NCI-H2227 (cell line): ENCODE measurements around the gene OR51B6.
A peak's percentile ranks its signal among the peaks of the same experiment; 100 is the strongest.
"Not testable (repeated sequence)": the region's sequence is repeated elsewhere in the genome, so short reads cannot be mapped to it uniquely, and the experiment has no call there.

Source experiments
- DNase-seq: peaks from one replicate; lab custom pipeline; 2025; ENCODE audit not compliant: unreplicated experiment; lab: John Stamatoyannopoulos, UW

OR51B6 gene

DNA sequence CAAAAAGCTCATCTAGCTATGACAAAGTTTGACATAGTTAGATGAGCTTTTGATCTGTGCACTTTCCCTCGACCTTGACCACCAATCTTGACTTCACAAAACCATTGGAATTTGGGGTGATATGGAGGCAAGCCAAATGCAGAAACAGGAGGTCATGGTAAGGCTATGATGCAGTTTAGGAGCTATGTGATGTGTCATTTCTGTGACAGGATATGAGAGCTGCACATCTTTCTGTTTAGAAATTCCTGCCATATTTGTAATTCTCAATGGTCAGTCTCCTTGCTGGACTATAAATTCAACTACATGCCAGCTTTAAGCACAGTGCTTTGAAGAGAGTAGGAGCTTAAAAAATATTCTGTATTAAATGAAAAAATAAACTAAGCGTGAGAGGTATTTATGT is 12.9 kb downstream of the OR51B6 start:
- DNase-seq: no peak

GRCh38 chr11:5366365-5366764 is 15.1 kb downstream of the OR51B6 start:
- DNase-seq: not testable (repeated sequence)

GRCh38 chr11:5366856-5367255 is 15.5 kb downstream of the OR51B6 start:
- no peak for DNase-seq

DNA sequence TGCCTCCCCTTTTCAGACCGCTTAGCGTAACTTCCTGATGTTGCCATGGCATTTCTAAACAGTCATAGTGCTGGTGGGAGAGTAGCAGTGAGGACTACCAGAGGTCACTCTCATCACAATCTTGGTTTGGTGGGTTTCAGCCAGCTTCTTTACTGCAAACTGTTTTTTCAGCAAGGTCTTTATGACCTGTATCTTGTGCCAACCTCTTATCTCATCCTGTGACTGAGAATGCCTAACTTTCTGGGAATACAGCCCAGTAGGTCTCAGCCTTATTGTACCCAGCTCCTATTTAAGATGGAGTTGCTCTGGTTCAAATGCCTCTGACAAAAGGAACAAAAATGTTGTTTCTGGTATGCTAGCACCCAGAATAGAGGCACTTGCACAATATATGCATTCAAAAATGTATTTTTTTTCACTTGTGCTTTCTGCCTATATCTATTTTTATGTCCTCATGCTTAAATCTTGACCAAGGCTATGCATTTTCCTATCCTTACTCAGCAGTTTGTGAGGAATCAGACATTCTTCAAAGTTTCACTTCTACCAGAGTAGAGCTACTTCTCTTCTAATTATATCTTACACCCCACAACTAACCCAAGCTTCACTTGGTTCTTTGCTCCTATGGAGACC is 16.3 kb downstream of the OR51B6 start:
- DNase-seq: no peak

DNA sequence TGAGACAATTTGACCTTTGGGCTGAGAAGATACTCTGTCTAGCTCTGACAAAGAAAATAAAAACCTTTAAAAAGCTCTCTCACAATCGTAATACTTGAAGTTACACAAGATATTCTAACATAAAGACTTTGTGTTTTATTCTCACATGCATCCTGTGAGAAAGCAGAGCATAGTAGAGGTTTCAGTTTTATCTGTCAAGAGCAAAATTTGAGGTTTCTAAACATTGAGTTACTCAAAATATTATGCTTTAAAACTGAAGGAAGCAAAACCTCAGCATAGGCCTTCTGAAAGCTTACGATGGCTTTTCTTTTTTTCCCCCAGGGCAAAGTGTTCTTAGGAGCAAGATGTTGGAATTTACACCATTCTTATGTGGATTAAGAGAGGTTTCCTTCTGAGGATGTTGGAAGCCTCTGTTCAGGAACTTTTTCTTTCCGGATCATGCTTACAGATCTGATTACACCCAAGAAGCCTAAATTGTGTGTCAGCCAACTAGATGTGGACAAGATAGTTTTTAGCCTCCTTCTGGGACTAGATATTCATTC is 17.3 kb downstream of the OR51B6 start:
- DNase-seq: no peak

GRCh38 chr11:5369789-5370188 is 18.5 kb downstream of the OR51B6 start:
- DNase-seq: no peak

DNA sequence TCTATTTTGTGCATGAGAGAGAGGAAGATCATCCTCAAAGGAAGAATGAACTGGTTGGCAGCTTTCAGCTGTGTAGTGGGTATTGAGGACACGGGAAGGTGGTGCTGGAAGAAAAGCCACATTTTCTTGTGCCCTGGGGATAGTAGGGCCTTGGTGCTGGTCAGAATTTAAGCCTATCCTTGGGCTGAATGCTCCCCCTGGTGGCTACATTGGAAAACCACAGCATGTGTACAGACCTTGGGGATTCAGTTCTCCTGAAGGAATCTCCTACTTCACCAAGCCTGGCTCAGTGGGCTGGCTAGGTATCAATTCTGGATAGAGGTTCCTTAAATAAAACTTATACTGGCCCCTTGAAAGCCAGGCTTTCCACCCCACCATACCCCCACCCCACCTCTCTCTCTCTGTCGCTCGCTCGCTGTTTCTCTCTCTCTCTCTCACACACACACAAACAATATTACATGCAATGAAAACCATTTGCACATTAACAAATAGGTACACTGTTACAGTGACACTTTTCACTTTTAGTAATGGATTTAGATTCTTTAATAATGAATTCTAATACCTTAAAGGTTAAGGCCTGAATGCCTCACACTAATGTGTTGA is 29.5 kb downstream of the OR51B6 start:
- peak; percentile 37 for DNase-seq

- no peak for DNase-seq
Measured at GRCh38 chr11:5383576-5383975, 32.3 kb downstream of the OR51B6 start, which contains the start of gene OR51M1. Gene OR51M1, plus strand, starts transcription at chr11:5383812. Its CDS starts 5,587 bp downstream, at chr11:5389399.

DNA sequence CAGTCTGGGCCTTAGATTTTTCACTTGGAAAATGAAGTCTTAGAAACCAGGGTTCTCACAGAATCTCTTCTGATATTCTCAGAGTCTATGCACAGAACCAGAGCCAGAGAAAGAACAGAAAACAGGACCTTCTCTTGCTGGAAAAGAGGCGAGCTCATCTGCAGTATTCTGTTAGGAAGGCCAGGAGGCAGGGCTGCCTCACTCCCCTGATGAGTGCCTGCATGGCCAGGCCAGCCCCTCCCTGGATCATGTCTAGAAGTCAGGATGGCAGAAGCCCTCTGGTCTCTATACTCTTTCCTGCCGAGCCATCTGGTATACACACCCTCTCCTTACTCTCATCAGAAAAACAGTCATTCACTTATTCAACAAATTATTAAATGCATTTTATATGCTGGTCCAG is 33.0 kb downstream of the OR51B6 start:
- no peak for DNase-seq

DNA sequence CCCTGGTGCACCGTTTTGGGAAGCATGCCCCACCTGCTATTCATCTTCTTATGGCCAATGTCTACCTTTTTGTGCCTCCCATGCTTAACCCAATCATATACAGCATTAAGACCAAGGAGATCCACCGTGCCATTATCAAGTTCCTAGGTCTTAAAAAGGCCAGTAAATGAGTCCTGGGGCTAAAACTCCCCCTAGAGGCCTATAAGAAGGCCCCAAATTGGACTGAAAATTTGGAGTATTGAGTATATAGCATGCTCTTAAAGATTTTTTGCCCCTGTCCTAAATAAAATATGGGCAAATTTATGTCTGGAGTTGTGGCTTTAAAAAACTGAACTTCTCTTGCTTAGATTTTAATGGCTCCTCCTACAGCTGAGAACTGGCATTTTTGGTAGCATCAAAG is 38.9 kb downstream of the OR51B6 start:
- DNase-seq: no peak

DNA sequence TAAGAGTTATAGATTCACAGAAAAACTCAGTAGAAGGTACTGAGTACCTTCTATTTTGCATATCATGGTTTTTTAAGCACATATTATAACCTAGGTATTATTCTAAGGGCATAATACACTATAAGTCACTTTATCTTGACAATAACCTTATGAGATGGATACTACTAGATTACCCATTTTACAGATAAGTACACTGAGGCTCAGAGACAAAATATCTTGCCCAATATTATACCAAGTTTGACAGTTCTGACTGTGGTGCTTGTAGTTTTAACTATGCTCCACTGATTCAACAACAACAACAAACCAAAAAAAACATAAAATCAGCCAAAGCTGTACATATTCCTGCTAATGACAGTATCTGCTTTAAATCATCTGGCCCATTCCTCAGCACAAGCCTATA is 42.8 kb downstream of the OR51B6 start:
- no peak for DNase-seq

GRCh38 chr11:5398936-5399335 is 47.6 kb downstream of the OR51B6 start:
- no peak for DNase-seq
